ENCODE measurements around the gene EFCAB12. TPM values are rescaled to one million over a fixed set of nuclear protein-coding genes. Genes with fewer than 3 reads are reported as not detected.
"Not testable (repeated sequence)": the region's sequence is repeated elsewhere in the genome, so short reads cannot be mapped to it uniquely, and the experiment has no call there.

Gene EFCAB12
- total RNA-seq, 1 experiment from 2014 or later, result under 0.01 TPM

- DNase-seq (ENCODE audit: low spot score), result not testable (repeated sequence)
Measured at GRCh38 chr3:129393760-129394564, 34.5 kb downstream of the EFCAB12 start.

- no peak for DNase-seq (ENCODE audit: low spot score)
Measured at GRCh38 chr3:129393271-129393670, 35.2 kb downstream of the EFCAB12 start.

GRCh38 chr3:129392106-129392887, 36.1 kb downstream of the EFCAB12 start:
- DNase-seq (ENCODE audit: low spot score), result not testable (repeated sequence)

GRCh38 chr3:129391583-129391982, 36.9 kb downstream of the EFCAB12 start:
- DNase-seq (ENCODE audit: low spot score), result not testable (repeated sequence)

- no peak for DNase-seq (ENCODE audit: low spot score)
Measured at GRCh38 chr3:129389572-129389937, 38.9 kb downstream of the EFCAB12 start.

GRCh38 chr3:129388791-129389571, 39.5 kb downstream of the EFCAB12 start:
- not testable (repeated sequence) for DNase-seq (ENCODE audit: low spot score)

- DNase-seq (ENCODE audit: low spot score), result no peak
Measured at GRCh38 chr3:129387487-129387886, 40.9 kb downstream of the EFCAB12 start.

- no peak for DNase-seq (ENCODE audit: low spot score)
Measured at GRCh38 chr3:129386984-129387383, 41.5 kb downstream of the EFCAB12 start.

- DNase-seq (ENCODE audit: low spot score), result not testable (repeated sequence)
Measured at GRCh38 chr3:129385507-129385906, 42.9 kb downstream of the EFCAB12 start.

GRCh38 chr3:129384594-129385323, 43.7 kb downstream of the EFCAB12 start:
- DNase-seq (ENCODE audit: low spot score), result no peak

GRCh38 chr3:129384103-129384502, 44.3 kb downstream of the EFCAB12 start:
- DNase-seq (ENCODE audit: low spot score), result not testable (repeated sequence)

GRCh38 chr3:129383292-129383860, 45.1 kb downstream of the EFCAB12 start:
- peak; percentile 86 for DNase-seq (ENCODE audit: low spot score)

GRCh38 chr3:129382366-129382765, 46.1 kb downstream of the EFCAB12 start:
- DNase-seq (ENCODE audit: low spot score), result no peak

- DNase-seq (ENCODE audit: low spot score), result no peak
Measured at GRCh38 chr3:129379582-129380358, 48.7 kb downstream of the EFCAB12 start.

- no peak for DNase-seq (ENCODE audit: low spot score)
Measured at GRCh38 chr3:129378949-129379348, 49.5 kb downstream of the EFCAB12 start.

GRCh38 chr3:129377615-129378014, 50.8 kb downstream of the EFCAB12 start:
- no peak for DNase-seq (ENCODE audit: low spot score)

GRCh38 chr3:129375099-129375498, 53.3 kb downstream of the EFCAB12 start:
- DNase-seq (ENCODE audit: low spot score), result no peak

GRCh38 chr3:129371041-129371826, 57.2 kb downstream of the EFCAB12 start:
- DNase-seq (ENCODE audit: low spot score), result no peak

- DNase-seq (ENCODE audit: low spot score), result no peak
Measured at GRCh38 chr3:129370248-129370964, 58.0 kb downstream of the EFCAB12 start.
